NCI-H82 treated with DMSO at 0.1 percent for 48 hours (cell line): ENCODE measurements around the gene MATK.
"Not testable (repeated sequence)": the region's sequence is repeated elsewhere in the genome, so short reads cannot be mapped to it uniquely, and the experiment has no call there.

ENCODE experiments used
- DNase-seq: peaks from one replicate; lab custom pipeline; 2025; ENCODE audit not compliant: unreplicated experiment; lab: John Stamatoyannopoulos, UW

MATK gene

GRCh38 chr19:3771906-3772455 is 14.2 kb downstream of the MATK start, which contains the start of gene RAX2:
Gene RAX2, minus strand, starts transcription at chr19:3772228. Its CDS starts 486 bp downstream, at chr19:3771742.
- no peak for DNase-seq

GRCh38 chr19:3771000-3771905 is 14.9 kb downstream of the MATK start:
- DNase-seq = no peak

- DNase-seq = no peak
Observed at GRCh38 chr19:3770136-3770999, 15.8 kb downstream of the MATK start.

GRCh38 chr19:3769494-3769893 is 16.7 kb downstream of the MATK start:
- DNase-seq = no peak

- no peak for DNase-seq
Observed at GRCh38 chr19:3768748-3769099, 17.5 kb downstream of the MATK start.

- peak; percentile 39 for DNase-seq
Observed at GRCh38 chr19:3768015-3768747, 18.0 kb downstream of the MATK start.

- no peak for DNase-seq
Observed at GRCh38 chr19:3767050-3767449, 19.1 kb downstream of the MATK start.

- no peak for DNase-seq
Observed at GRCh38 chr19:3766520-3766919, 19.7 kb downstream of the MATK start.

- not testable (repeated sequence) for DNase-seq
Observed at GRCh38 chr19:3765757-3766156, 20.4 kb downstream of the MATK start.

GRCh38 chr19:3765121-3765520 is 21.1 kb downstream of the MATK start:
- DNase-seq = no peak

GRCh38 chr19:3762501-3763459 is 23.4 kb downstream of the MATK start, which contains the start of gene MRPL54:
Gene MRPL54, plus strand, starts transcription at chr19:3762682. Its CDS starts 19 bp downstream, at chr19:3762701.
- peak; percentile 93 for DNase-seq

- DNase-seq = no peak
Observed at GRCh38 chr19:3762130-3762473, 24.1 kb downstream of the MATK start.

- peak; percentile 69 for DNase-seq
Observed at GRCh38 chr19:3761382-3762129, 24.6 kb downstream of the MATK start, which contains the start of gene APBA3. Gene APBA3, minus strand, starts transcription at chr19:3761692. Its CDS starts 1,428 bp downstream, at chr19:3760264.

GRCh38 chr19:3760871-3761361 is 25.3 kb downstream of the MATK start:
- no peak for DNase-seq

- DNase-seq = no peak
Observed at GRCh38 chr19:3759482-3760254, 26.5 kb downstream of the MATK start.

GRCh38 chr19:3758297-3758696 is 27.9 kb downstream of the MATK start:
- not testable (repeated sequence) for DNase-seq

- not testable (repeated sequence) for DNase-seq
Observed at GRCh38 chr19:3757705-3758104, 28.5 kb downstream of the MATK start.
